HG03039 (cell line): ENCODE results near the gene JADE1.

Source experiments
- ATAC-seq: cut with Tn5 transposase; IDR thresholded peaks from one replicate; pipeline ENCODE4 v1.9.1; 2021; ENCODE audit warnings: mild to moderate bottlenecking, moderate library complexity; ENCODE audit not compliant: unreplicated experiment

JADE1 gene

GRCh38 chr4:128868758-128869157 is 59.3 kb downstream of the JADE1 start:
- ATAC-seq = no peak

- no peak for ATAC-seq
These were observed 60.4 kb downstream of the JADE1 start for GRCh38 chr4:128869776-128870509.

DNA sequence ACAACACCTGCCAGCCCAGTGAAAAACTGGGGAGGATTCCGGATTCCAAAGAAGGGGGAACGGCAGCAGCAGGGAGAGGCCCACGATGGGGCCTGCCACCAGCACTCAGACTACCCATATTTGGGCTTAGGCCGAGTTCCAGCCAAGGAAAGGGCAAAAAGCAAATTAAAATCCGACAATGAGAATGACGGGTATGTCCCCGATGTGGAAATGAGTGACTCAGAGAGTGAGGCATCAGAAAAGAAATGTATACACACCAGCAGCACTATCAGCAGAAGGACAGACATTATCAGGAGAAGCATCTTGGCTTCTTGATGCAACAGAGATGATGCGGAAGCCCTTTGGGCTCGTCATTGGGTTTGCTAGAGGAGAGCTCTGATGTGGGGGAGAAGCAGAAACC is 62.4 kb downstream of the JADE1 start:
- ATAC-seq = no peak

DNA sequence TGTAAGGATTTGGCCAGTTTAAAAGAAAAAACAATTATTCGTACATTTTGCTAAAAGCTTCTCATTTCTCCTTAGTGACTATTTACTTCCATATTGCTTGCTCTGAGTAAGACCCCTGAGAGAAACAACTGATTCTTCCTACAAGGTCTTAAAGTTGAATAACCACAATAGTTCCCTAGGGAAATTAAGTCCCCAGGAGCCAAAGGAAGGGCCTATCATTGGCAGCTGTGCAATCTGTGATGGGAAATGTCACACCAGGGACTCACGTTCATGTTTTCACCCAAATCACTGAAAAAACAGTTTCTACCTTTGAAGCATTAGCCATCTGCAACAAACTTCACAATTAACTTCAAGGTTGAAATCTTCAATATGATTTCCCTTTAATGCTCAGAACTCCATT is 66.7 kb downstream of the JADE1 start:
- no peak for ATAC-seq

- no peak for ATAC-seq
These were observed 68.4 kb downstream of the JADE1 start for GRCh38 chr4:128877934-128878333.

DNA sequence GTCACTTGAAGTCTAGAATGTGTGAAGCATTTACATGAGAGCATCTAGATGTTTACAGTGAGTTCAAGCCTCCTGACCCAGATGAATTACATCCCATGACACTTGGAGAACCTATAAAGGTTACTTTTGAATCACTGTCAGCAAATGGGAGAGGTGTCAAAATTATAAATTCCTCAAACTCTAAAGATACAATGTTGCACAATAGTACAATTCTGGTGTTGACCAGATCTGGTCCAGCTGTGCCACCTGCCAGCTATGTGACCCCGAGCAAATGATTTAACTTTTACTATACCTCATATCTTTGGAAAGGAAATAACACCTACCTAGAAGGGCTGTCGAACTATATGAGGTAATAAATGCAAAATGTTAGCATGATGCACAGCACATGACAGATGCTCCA is 69.8 kb downstream of the JADE1 start:
- ATAC-seq = no peak

DNA sequence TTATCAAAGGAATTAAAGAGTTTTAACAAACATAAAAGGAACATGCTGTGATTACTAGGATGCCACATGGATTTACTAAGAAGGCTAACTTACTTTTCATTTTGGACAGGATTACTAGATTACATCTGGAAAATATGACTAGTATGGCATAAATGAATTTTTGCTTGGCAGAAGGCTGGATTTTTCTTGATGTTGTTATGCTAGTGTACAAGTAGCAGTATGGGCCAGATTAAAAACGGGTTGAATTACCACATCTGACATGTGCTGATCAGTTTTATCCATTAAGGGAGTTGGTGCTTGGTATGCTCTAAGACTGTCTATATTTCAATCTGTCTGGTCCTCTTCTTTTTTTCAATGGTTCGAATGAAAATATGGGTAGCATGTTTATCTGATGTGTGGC is 70.5 kb downstream of the JADE1 start:
- no peak for ATAC-seq

DNA sequence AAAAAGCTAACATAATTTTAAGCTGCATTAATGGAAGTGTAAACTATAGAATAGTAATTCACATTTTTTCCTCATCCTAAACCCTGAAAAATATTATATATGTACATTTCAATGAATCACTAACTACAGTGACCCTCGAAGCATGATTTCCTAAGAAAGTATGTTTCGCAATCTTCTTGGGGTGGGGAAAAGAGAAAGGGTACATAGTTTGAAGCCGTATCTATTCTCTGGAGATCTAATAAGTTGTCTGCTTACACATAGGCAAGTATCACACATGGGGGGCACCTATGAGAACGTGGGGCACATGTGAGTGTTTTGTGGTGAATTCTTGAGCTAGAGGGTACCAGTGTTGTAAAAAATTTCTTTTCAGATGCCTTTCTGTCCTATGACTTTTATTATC is 71.2 kb downstream of the JADE1 start:
- ATAC-seq = no peak

DNA sequence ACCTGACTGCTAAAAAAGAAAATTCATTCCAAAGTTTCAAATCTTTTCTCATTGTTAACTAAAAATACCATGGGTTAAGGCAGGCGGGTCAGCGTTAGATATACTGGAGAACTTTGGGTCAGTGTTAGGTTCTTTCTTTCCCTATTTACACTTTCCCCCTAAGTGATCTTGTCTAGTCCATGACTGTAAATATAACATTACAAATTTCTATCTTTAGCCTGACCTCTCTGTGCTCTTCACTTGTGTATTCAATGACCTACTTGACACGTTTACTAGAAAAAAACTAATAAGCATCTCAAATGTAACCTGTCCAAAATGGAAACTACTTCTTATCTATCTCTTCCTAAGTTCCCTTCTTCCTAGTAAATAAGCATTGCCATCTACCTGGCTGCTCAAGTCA is 95.3 kb downstream of the JADE1 start:
- ATAC-seq = no peak

DNA sequence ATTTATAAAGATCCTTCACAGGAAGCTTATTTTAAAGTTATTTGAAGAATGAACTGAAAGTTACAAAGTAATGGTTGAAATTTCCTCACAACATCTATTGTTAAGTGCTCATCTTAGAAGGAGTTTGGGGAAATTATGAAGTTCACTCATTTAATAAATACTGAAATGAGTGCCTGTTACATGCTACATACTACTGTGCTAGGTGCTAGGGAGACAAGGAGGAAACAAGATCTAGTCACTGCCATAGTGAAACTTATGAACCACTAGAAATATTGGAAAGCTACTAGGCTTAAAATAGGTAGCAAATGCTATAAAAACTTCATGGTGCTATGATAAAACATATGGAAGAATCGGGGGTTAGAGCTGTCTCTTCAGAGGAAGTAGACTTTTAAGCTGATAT is 97.1 kb downstream of the JADE1 start:
- ATAC-seq = peak; percentile 65

- ATAC-seq = no peak
These were observed 98.5 kb downstream of the JADE1 start for GRCh38 chr4:128907981-128908380.

DNA sequence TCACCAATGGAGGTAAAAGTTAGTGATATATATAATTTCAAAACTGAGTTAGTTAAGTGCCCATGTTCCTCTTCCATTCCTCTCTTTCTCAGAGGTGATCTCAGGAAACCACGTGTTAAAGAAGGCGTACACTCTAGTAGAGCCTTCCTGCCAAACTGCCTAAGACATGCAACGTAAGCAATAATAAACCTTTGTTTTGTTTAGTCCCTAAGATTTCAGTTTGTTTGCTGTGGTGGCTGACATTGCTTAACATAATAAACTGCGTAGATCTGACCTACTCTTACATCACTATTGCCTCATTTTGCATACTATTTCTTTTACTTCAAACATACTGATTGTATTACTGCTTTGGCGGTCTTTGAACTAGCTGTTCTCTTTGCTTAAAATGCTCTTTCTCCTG is 99.2 kb downstream of the JADE1 start:
- no peak for ATAC-seq

DNA sequence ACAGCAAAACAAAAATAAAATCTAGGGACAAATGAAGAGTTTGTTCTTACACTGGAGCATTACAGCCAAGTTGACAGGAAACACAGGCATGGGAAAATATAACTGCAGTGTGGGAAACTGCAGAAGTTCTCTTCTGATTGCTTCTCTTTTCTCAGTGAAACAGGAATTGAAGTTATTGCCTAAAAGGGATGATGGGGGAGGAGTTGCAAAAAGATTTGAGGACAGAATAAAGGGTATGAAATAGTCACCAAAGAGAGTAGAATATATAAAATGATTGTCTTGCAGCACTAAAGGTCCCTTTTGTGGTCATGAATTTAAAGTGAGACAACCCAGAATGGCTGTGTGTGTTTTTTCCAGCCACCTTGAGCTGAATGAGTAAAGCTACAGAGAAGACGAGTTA is 103.7 kb downstream of the JADE1 start:
- ATAC-seq = no peak

- no peak for ATAC-seq
These were observed 106.0 kb downstream of the JADE1 start for GRCh38 chr4:128915544-128915943.

DNA sequence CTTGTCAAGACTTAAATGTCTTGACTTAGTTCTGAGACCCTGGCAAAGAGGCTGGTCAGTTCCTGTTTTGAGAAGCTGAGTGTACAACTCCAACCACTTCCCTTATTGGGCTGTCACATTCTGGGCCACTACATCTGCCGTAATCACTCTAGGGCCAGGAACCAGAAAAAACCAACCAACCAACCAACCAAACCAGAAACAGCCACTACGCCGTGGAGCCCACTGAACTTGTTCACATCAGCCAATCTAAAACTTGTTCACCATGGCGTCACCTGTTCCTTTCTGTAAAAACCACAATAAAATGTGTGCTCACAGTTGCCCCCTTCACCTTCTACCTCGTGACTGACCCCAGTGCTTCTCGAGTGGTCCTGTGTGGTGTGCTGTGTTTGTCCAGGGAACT is 107.3 kb downstream of the JADE1 start:
- ATAC-seq = peak; percentile 67

DNA sequence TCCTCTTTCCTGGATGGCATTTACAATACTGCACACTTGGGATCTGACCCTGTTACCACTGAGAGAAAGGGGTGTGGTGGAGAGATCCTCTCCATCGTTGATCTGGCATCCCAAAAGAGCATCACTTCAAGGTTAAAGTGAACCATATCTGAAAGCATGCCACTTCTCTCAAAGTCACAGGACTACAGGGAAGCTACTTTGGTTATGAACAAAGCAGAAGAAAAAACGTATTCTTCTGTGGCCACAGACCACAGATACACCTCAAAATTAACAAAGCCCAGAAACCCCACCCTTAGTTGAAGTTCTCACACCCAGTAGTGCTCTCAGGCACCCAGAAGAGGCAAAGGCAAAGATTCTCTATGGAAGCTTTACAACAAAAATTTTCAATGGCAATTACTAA is 108.3 kb downstream of the JADE1 start:
- ATAC-seq = peak; percentile 74

GRCh38 chr4:128921954-128922353 is 112.5 kb downstream of the JADE1 start:
- no peak for ATAC-seq
